Measurements from ENCODE around the gene HDGFL1.

Gene HDGFL1

DNA sequence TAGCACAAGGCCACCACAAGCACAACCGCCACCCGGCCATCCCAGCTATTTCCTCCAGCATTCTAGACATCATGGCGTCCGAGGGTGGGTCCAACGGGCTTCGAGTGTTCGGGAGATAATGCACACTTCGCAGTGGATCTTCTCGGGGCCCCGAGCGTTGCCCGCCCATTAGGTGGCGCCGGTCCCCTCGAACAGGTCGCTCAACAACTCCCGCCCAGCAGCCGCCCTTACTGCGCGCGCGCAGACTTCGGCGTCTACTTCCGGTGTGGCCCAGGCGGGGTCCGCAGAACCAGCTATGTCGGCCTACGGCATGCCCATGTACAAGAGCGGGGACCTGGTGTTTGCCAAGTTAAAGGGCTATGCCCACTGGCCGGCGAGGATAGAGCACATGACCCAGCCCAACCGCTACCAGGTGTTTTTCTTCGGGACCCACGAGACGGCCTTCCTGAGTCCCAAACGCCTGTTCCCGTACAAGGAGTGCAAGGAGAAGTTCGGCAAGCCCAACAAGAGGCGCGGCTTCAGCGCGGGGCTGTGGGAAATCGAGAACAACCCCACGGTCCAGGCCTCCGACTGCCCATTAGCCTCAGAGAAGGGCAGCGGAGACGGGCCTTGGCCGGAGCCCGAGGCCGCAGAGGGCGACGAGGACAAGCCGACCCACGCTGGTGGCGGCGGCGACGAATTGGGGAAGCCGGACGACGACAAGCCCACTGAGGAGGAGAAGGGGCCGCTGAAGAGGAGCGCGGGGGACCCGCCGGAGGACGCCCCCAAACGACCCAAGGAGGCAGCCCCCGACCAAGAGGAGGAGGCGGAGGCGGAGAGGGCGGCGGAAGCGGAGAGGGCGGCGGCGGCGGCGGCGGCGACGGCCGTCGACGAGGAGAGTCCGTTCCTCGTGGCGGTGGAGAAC is at the start of gene HDGFL1:
TSS of gene HDGFL1 (plus strand) at position 286 of the 904 bp plus-strand sequence. CDS start at position 296, 10 bp downstream.
- DNase-seq (ENCODE audit: low read depth), result no peak

DNA sequence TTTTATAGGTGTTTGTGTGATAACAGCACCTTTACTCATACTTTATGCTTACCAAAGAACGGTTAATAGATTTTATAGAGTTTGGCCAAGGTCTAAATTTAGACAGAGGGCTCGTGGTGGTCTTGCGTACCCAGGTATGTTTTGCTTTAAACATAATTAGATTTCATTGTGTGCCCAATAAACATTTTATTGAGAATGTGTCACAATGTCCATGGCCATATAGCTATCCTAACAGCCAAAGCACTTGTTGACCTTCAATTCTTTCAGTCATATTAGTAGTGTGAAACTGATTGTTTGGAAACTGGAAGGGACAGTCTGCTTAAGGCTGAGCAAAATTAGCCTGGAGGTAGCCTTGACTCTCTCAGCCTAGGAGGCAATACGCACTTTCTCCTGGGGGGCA is 48.3 kb upstream of the HDGFL1 start:
- no peak for DNase-seq (ENCODE audit: low read depth)

DNA sequence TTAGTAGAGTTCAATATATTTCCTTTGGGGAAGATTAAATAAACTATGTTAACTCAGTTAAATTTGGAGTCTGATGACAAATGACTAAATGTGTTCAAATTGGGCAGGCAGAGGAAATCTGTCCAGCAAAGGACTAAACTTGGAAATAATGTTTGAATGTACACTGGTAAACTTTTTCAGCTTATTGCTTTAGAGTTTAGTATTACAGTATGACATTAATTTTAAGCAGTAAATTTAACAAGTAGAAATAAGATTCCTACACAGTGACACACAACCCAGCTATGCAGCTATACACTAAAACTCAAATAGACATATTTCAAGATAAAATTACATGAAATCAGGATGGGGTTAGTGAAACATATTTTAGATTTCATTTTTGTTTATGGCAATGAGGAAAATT is 42.6 kb upstream of the HDGFL1 start:
- no peak for DNase-seq (ENCODE audit: low read depth)

DNA sequence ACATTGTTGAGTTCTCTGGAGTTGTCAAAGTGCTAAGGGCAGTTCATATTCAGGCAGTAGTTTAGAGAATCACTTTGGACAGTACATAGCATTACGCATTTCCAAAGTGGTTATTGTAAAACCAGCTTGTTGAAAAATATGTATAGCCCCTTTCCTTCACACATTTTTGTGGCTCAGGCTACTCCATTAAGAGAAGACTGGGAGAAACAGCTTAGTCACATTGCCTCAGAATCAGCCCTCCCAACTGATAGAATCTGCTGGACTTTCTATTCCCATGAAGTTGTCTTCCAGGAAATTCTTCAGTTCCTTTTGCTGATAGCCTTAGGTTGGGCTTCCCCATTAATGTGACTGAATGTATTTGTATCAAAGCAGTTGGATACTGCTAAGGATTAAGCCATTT is 39.5 kb upstream of the HDGFL1 start:
- no peak for DNase-seq (ENCODE audit: low read depth)

DNA sequence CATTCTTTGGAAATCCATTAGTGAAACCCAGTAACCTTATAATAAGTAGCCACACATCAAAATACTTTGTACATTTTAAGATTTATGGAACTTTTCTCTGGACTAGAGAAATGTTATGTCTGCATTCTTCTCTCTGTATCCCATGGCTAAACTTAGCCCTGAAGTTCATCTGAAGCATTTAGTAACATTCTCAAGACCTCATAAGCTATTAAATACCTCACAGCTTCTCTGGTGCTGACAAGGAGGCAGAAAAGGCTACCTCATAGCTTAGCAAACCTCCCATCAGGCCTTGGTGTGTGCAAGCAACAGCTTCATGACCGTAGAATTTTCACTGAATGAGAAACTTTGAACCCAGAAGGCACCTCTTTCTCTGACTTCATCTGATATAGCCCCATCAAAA is 38.9 kb upstream of the HDGFL1 start:
- DNase-seq (ENCODE audit: low read depth), result no peak

DNA sequence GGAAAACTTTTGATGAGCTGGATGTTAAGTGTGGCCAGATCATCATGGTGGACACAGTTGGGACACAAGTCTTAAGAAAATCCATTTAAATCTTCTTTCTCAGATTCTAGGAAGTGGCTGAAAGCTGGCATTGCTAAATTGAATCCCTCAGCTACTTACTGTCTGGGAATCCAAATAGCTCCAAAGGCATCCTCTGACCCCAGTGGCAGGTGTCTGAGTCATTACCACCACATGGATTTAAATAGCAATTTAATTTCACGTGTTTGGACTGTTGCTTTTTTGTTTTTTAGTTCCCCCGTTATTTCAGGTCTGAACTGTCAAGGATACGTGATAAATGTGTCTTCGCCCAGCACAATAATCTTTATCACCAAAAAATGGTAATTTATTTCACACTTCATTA is 33.2 kb upstream of the HDGFL1 start:
- no peak for DNase-seq (ENCODE audit: low read depth)

DNA sequence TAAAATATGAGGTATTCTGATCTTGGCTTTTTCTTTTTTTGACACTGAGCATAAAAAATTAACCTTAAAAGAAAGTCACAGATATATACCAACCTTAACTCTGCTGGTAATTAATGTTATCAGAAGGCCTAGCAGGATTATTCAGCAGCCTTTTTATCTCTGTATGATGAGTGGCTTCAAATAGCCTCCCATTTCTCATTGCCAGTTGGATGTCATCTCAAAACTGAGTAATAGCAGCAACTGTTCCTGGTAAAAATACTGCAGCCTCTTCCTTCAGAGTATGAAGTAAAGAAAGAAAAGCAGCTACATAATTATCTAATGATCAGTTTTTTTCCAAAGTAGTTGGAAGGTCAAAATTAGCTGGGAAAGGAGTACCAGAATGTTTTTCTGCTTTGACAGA is 24.9 kb upstream of the HDGFL1 start:
- DNase-seq (ENCODE audit: low read depth), result no peak

DNA sequence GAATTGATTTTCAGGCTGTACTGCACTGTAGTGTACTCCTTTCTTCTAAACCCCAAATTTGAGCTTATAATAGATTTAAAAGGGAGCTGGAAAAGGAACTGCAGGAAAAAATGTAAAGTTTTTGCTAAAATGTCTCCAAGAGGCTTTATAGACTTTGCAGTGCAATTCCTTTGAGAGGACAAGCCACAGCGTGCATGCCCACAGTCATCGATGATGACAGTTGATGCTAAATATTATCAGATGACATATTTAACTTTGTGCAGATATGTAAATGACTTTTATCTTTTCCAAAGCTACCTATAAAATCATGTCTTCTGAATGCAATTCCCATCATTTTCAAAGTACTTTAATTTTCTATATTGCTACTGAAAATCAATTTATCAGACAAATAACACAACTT is 24.3 kb upstream of the HDGFL1 start:
- DNase-seq (ENCODE audit: low read depth), result no peak

DNA sequence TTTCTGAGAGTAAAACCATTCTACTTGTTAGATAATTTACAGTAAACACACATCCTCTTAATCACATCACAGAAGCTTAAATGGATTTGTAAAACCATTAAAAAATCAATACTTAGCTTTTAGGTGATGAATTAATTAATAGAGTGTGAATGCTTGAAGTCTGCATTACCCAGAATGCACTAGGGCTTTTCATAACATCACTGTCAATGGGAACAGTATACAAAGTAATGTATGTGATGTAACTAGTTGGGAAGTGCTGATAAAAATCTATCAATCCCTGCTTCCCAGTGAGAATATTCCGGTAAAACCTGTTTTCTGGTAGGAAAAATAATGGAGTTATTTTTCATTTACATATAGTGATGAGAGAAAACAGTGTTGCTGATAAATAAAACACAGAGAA is 23.1 kb upstream of the HDGFL1 start:
- no peak for DNase-seq (ENCODE audit: low read depth)

DNA sequence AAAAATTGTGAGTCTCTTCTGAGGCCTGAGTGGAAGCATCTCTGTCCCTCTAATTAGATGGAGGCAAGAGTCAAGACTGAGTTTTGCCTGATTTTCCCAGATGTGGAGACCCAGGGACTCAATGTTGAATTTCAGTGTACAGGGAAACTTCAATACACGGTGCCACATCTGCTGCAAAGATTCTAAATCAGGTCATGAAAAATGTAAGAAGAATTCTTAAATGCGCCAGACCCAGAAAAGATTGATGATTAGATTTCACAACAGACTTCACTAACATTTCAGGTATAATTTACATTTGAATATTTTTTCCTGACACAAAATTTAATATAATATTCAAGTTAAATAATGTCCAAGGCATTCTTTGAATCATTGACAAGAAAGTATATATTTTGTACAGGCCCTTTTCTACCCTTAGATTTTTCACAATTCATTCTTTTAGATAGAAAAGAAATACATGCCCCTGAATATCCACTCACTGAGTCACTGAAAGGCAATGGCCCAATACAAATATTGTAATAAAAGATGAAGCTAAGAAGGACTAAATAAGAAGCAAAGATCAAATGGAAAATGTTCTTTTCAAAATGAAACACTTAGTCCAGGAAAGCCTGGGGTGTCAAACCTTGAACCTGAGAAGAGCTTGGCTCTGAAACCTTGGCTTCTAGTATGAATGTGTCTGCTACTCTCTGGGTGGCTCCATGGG is 18.2 kb upstream of the HDGFL1 start:
- DNase-seq (ENCODE audit: low read depth), result no peak

DNA sequence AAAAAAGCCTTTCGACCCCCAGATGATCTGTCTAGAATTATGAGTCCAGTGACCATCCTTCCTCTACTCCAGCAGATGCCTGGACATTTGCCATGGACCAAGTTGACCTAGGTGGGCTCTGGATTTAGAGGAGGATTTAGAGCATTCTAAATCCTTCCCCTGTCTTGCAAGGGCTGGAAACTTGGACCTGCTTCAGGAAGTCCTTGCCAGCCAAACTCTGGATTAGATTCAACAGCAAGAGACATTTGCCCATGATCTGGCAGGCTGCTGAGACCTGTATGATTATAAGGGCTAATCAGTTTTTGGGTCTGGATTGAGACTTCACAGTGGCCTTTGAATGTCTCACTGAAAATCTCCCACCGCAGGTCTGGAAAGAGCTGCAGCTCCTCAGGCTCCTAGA is 13.1 kb upstream of the HDGFL1 start:
- no peak for DNase-seq (ENCODE audit: low read depth)

DNA sequence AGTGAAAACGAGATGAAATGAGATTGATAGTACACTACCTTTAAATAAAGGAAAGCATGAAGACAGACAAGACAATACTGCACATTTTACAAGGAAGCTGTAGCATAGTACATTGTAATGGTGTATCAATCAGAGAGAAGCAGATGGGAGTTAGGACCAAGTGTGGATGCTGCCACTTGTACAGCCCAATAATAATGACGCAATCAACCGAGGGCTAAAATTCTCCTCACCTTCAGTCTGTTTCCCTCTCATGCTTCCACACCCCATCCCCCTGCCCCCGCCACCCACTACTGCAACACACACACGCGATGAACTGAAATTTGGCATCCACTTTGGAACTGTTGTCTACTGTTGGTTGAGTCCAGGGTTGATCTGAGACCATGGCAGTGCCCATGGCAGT is 12.4 kb upstream of the HDGFL1 start:
- no peak for DNase-seq (ENCODE audit: low read depth)

DNA sequence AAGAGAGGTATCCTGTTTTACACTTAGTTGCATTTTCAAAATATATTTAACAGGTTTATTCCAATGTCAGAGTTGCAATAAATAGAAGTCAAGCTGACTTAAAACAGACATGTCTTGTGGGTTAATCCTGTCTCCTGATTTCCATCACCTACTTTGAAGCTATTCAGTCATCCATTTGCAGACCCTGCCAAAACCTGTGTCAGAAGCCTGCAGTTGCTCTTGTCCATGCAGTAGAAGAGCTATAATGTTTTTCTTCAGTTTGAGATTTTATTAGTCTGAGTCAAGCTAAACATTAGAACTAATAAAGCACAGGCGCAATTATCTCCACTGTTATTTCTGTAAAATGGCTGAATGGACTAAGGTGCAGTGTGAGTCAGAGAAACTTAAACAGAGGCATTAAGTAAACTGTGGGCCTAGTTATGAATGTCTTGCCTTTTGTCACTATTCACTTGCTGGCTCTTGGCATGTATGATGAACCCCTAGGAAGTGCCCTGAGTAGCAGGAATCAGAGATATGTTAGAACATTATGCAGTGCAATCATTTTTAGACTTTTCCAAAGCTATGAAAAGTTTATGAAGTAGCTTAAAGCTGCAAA is 11.0 kb upstream of the HDGFL1 start:
- no peak for DNase-seq (ENCODE audit: low read depth)

DNA sequence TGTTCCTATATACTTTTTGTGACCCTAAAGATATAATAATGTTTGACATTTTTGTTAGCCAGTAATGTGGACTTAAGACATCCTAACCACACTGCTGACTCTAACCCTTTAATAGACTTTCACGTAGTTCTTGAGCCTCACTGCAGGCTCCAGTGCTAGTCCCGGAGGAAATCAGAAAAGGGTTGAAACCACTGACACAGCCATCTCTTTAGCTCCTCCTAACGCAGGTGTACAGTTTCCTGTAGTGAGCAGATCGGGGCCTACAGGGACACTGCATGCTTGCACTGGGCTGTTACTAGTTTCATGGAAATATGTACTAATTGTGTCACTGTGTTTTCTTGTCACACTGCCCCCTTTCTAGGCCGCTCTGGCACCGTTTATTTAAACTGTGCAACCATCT is 512 bp upstream of the HDGFL1 start:
- no peak for DNase-seq (ENCODE audit: low read depth)

DNA sequence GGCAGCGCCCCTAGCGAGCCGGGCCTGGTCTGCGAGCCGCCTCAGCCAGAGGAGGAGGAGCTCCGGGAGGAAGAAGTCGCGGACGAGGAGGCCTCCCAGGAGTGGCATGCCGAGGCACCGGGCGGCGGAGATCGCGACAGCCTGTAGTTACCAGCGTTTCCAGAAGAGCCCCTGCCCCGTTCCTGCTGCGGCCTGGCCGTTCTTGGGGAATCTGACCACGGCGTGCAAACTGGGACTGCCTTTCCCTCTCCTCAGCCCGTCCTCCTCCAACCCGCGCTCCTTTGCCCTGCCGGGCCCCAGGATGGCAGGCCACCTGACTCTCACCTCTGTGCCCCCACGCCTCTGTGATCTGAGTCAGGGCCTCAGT is 802 bp downstream of the HDGFL1 start:
- no peak for DNase-seq (ENCODE audit: low read depth)

DNA sequence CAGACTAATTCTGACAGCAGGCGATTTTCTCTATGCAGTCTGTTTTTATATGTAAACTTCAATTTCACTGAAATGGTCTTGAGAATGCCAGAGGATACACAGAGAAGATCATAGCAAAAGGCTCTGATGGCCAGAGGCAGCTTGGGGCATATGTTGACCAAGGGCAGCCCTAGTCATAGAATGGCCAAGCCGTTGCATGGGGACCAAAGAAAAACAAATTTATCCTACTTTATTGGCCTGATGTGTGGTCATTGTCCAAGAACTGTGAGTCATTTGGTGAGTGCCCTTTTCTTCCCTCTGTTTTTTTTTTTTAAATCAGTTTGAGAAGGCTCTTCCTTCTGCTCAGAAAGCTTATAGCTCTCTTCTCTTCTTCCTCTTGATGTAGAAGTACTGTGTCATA is 5.8 kb downstream of the HDGFL1 start:
- no peak for DNase-seq (ENCODE audit: low read depth)

DNA sequence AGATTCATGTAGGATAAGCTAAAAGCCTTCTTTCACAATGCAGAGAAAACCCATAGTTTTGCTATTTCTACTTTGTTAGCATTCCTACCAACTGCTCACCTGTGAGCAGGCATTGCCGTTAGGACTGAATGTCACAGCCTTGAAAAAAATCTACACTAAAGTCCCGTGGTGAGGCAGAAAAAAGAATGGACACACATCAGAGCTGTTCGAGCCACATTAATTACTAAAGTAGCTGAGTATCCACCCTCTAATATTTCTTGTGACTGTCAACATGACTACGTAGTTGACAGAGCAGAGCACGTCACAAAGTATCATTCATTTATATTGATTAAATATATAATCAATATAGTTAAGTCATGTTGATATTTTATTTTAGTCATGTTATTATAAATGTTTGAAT is 10.1 kb downstream of the HDGFL1 start:
- DNase-seq (ENCODE audit: low read depth), result no peak

DNA sequence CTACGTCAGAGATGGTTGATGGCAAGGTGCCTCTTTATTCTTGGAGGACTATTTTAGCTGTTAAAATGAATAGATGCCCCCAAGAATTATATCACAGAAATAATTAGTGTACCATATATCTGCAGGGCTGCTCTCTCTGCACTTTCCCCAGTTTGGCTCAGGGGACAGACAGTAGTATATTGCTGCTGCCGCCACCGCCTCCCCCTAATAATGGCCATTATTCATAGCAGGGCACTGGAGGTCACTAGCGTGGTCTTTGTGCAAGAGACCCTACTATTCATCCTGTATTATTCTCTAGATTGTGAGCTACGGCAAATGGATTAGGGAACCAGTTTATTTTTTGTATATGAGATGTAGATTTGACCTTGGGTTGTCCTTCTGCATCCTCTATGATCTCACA is 11.0 kb downstream of the HDGFL1 start:
- no peak for DNase-seq (ENCODE audit: low read depth)

DNA sequence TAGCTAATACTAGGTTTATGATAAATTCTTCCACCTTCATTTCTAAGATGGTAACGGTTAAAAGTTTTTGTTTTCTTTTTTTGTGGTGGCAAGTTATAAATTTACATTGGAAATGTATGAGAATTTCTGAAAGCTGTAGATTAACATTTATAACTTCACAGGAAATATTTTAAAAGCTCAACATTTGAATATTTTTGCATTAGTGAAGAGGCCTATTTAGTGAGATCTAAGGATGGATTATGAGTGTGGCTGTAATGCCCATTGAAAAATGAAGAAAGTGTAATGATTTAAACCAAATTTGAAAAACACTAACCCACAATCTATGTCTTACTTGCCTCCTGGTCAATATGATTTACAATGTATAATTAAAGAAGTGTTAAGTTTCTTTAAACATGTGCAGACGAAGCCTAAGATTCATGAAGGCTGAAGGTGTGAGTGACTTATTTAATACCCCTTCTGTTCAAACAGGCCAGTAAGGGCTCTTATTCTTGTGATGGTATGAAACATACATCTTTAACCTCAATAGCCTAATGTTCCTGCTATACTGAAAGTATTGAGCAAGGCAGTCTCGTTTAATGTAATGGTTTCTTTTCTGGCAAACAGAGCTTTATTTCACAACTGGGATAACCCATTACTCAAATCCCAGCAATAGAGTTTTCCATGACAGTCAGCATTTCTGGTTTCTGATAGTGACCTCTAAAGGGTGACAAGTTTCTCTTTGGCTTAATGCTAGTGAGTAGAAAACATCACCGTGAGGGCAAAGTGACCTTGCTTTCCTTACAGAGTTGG is 13.2 kb downstream of the HDGFL1 start:
- DNase-seq (ENCODE audit: low read depth), result no peak

DNA sequence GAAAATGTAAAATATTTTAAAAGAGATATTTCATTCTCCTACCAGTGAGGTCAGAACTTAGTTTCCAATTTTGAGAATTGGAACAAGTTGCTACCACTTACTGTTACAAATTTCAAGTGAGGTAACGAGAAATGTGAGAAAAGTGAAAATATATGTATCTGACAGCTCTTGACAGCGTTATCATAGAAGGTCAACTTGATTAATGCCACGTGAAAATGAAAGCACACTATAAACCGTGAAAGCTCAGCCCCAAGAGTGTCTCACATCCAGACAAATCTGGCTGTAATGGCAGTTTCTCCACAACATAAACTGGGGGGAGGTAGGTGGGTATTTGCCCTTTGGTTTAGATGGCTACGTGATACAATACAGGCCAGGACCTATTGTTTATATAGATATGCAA is 13.9 kb downstream of the HDGFL1 start:
- no peak for DNase-seq (ENCODE audit: low read depth)

DNA sequence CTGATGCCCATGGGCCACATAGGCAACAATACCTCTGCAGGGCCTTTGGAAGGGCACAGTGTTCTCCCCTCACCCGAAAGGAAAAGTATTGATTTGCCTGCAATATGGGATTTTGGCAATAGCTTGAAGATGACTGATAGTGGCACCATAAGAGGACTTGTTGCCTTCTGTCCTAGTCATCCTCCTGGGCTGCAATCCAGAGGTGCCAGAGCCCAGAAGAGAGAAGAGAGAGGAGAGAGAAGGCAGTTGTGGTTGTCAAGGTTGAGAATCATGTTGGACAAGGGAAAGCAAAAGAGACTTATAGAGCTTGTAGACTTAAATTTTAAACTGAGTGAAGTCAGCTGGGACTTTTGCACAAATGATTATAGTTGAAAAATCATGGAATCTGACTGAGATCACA is 14.6 kb downstream of the HDGFL1 start:
- no peak for DNase-seq (ENCODE audit: low read depth)

DNA sequence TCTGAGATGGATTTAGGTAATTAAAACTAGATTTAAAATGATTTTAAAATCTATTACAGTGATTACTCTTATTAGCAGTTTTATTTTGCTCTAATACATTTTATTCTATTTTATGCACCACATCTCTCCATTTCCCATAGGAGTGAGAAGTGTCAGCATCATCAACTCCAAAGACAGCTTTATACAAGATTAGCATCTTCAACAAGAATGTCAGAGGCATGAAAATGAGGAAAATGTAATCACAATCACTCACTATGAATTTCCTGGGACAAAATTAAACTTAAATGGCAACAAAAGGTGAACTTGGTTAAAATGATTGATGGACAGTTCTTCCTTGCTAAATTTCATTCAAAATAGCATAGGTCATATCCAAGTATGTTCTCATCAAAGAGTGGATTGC is 19.8 kb downstream of the HDGFL1 start:
- DNase-seq (ENCODE audit: low read depth), result no peak

DNA sequence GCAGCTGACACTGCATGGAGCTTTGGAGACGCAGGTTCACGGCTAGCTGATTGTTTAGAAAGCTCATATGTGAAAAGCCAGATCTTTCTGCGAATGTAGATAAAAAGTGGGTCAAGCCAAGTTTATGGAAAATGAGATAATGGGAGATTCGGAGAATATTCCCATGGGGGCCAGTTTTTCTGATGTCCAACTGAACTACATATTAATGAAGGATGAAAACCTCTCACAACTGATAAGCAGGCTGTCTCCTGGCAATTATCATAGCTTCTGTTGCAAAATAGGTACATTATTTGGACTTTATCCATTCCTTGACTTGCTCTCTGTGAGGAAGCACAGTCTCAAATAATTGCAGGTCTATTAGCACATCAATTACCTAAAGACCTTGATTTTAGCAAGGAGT is 21.1 kb downstream of the HDGFL1 start:
- DNase-seq (ENCODE audit: low read depth), result no peak

All from stimulated activated CD8-positive, alpha-beta memory T cell treated with anti-CD3 and anti-CD28 coated beads, Interleukin-15, amount 100 ng/mL, for 24 hours (primary cell).